ENCODE data around the gene RNF40. TPM values are rescaled to one million over a fixed set of nuclear protein-coding genes. Genes with fewer than 3 reads are reported as not detected.

RNF40 gene
- total RNA-seq, 1 experiment from 2014 or later = 90.3 TPM

DNA sequence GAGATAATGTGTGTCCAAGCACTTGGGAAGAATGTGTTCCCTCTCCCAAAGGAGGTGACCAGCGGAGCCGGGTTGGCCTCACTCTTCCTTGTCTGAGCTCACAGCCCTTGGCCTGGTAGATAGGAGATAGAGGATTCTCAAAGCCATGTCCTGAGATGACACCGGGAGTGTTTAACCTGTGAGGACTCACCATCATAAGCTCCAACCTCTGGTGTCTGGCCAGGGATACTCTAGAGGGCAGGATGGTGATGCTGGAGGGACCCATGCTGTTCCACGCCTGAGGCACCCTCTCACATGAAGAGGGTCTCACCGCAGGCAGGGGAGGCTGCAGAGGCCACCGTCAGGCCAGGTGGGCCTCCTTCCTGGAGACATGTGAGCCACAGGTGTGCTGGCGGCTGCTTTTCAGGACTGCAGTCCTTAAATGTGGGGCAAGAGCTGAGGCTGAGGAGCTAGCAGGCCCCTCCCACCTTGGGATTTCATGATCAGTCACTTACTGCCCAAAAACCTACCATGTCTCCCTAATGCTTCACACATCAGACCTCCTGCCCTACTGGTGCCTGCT, 31.5 kb downstream of the RNF40 start:
- no peaks in the 10 kb centered on the region for H3K79me2 ChIP-seq (ENCODE audit: insufficient read depth, low read length)
- no peak overlapping the region for H3K4me2 ChIP-seq (ENCODE audit: low read length)
- intact Hi-C loops (cut with micrococcal nuclease) = no loop called here
- ChIA-PET RAD21 (ENCODE audit: low non-redundant PET in 1 of 2, low total read pairs in 2 of 2, uncharacterized antibody in 2 of 2, unreplicated experiment in 2 of 2) (no interaction called here), POLR2A (interaction anchor here (1.9 kb wide), 1 partner anchor 11 kb away, joined by 4 read pairs; no protein-coding TSS in a partner anchor), CTCF (no interaction called here)
- no peaks in the 10 kb centered on the region for H3K9me2 ChIP-seq (ENCODE audit: insufficient read depth)
- no peak overlapping the region for H2AFZ ChIP-seq (ENCODE audit: low read depth, low read length, poor library complexity, severe bottlenecking)
- H3K9me3 ChIP-seq (ENCODE audit: control insufficient read depth in 1 of 2, insufficient read depth in 1 of 2, low read depth in 1 of 2, low read length in 2 of 2) = no peaks in the 10 kb centered on the region
- no peaks in the 10 kb centered on the region for H4K20me1 ChIP-seq (ENCODE audit: insufficient read depth)
- H3K9ac ChIP-seq (ENCODE audit: low read length) = no peak overlapping the region
- H3K4me1 ChIP-seq (ENCODE audit: control insufficient read depth in 1 of 2, insufficient read depth in 2 of 2, low read length in 2 of 2) = no peaks in the 10 kb centered on the region
- H3K36me3 ChIP-seq (ENCODE audit: control insufficient read depth in 1 of 2, insufficient read depth in 2 of 2, low read length in 2 of 2) = no peaks in the 10 kb centered on the region
- no peak for TF ChIP-seq CEBPB (IDR thresholded peaks at IDR 0.05; ENCODE audit: low read depth)
- no peak for TF ChIP-seq SIN3A (IDR thresholded peaks at IDR 0.05; ENCODE audit: low read depth)
- no peak for TF ChIP-seq FOSL1 (IDR thresholded peaks at IDR 0.05; ENCODE audit: low read depth)
- TF ChIP-seq POLR2A (IDR thresholded peaks at IDR 0.05; ENCODE audit: borderline replicate concordance, extremely low read depth, insufficient read depth, insufficient read length) = no peak
- TF ChIP-seq JUND (IDR thresholded peaks at IDR 0.05) = no peak
- TF ChIP-seq, protein P1, sequence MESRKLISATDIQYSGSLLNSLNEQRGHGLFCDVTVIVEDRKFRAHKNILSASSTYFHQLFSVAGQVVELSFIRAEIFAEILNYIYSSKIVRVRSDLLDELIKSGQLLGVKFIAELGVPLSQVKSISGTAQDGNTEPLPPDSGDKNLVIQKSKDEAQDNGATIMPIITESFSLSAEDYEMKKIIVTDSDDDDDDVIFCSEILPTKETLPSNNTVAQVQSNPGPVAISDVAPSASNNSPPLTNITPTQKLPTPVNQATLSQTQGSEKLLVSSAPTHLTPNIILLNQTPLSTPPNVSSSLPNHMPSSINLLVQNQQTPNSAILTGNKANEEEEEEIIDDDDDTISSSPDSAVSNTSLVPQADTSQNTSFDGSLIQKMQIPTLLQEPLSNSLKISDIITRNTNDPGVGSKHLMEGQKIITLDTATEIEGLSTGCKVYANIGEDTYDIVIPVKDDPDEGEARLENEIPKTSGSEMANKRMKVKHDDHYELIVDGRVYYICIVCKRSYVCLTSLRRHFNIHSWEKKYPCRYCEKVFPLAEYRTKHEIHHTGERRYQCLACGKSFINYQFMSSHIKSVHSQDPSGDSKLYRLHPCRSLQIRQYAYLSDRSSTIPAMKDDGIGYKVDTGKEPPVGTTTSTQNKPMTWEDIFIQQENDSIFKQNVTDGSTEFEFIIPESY (IDR thresholded peaks at IDR 0.05; ENCODE audit: extremely low read depth, insufficient replicate concordance, low read length) = no peak
- TF ChIP-seq EZH2 (IDR thresholded peaks at IDR 0.05) = no peak
- no peak for TF ChIP-seq CBX3 (IDR thresholded peaks at IDR 0.05; ENCODE audit: low read depth)
- TF ChIP-seq TCF7L2 (IDR thresholded peaks at IDR 0.05; ENCODE audit: borderline replicate concordance, extremely low read depth, insufficient read depth, insufficient read length) = no peak
- no peak for TF ChIP-seq ZFX (IDR thresholded peaks at IDR 0.05)
- TF ChIP-seq, protein P2, sequence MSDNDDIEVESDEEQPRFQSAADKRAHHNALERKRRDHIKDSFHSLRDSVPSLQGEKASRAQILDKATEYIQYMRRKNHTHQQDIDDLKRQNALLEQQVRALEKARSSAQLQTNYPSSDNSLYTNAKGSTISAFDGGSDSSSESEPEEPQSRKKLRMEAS (IDR thresholded peaks at IDR 0.05) = no peak
- TF ChIP-seq POLR2AphosphoS5 (IDR thresholded peaks at IDR 0.05; ENCODE audit: low read depth, low read length) = no peak
- TF ChIP-seq SP1 (IDR thresholded peaks at IDR 0.05; ENCODE audit: low read depth) = no peak
- H3K4me3 ChIP-seq (replicated peaks in 1 of 2; ENCODE audit: low read depth in 1 of 2, low read length in 2 of 2) = no peak overlapping the region
- no peaks in the 10 kb centered on the region for H3K27me3 ChIP-seq (ENCODE audit: insufficient read depth, low read length)
- BruUV-seq (replicated peaks) = no TSS peak
- DNase-seq (ENCODE audit: low read depth, low spot score) (no peak), ATAC-seq (no peak)
- H3K27ac ChIP-seq (ENCODE audit: low read depth, low read length) = no peak overlapping the region
